DOHH2 (cell line): Measurements from ENCODE around the gene FAM120C.

Source experiments
- H3F3A ChIP-seq: fragments of 200-600 bp; sonication (generic), shearing (Covaris generic); 2 replicates; pipeline ENCODE4 v1.6.0; 2016; ENCODE audit warnings: antibody characterized with exemption, mild to moderate bottlenecking; ENCODE audit not compliant: control insufficient read depth, insufficient read depth
- H3K27ac ChIP-seq: fragments of 200-600 bp; sonication (generic); 2 replicates; pipeline ENCODE4 v1.5.1; 2014; ENCODE audit warnings: low read depth, mild to moderate bottlenecking, low read length, moderate library complexity
- H3K27me3 ChIP-seq: fragments of 200-600 bp; sonication (generic); 2 replicates; pipeline ENCODE4 v1.6.1; 2014; ENCODE audit warnings: mild to moderate bottlenecking, low read length, mixed read lengths; ENCODE audit not compliant: control insufficient read depth
- H3K36me3 ChIP-seq: fragments of 200-600 bp; sonication (generic); 2 replicates; pipeline ENCODE4 v1.6.1; 2014; ENCODE audit warnings: mild to moderate bottlenecking, low read length, moderate library complexity, mixed read lengths; ENCODE audit not compliant: control insufficient read depth
- H3K4me1 ChIP-seq: fragments of 200-600 bp; sonication (generic); 2 replicates; pipeline ENCODE4 v1.6.1; 2014; ENCODE audit warnings: mild to moderate bottlenecking, low read length, mixed read lengths; ENCODE audit not compliant: control insufficient read depth
- H3K4me2 ChIP-seq: fragments of 200-600 bp; sonication (generic); 2 replicates; pipeline ENCODE4 v1.6.0; 2014; ENCODE audit warnings: mild to moderate bottlenecking, low read length, moderate library complexity
- H3K4me3 ChIP-seq: fragments of 200-600 bp; sonication (generic); 2 replicates; pipeline ENCODE4 v1.5.1; 2014; ENCODE audit warnings: mild to moderate bottlenecking, low read length, mixed read lengths
- H3K79me2 ChIP-seq: fragments of 200-600 bp; sonication (generic); 2 replicates; pipeline ENCODE4 v1.6.1; 2014; ENCODE audit warnings: mild to moderate bottlenecking, low read length, mixed read lengths; ENCODE audit not compliant: control insufficient read depth
- H3K9me2 ChIP-seq: fragments of 200-600 bp; sonication (generic); replicated peaks from 2 replicates; pipeline ENCODE4 v1.6.1; 2014; ENCODE audit warnings: mild to moderate bottlenecking, low read length, mixed read lengths; ENCODE audit not compliant: control insufficient read depth
- H3K9me3 ChIP-seq: fragments of 200-600 bp; sonication (generic); 2 replicates; pipeline ENCODE4 v1.6.1; 2014; ENCODE audit warnings: antibody characterized with exemption, low read length, mixed read lengths; ENCODE audit not compliant: control insufficient read depth, insufficient read depth
- H4K20me1 ChIP-seq: fragments of 200-600 bp; sonication (generic); 2 replicates; pipeline ENCODE4 v1.6.0; 2014; ENCODE audit warnings: low read depth, mild to moderate bottlenecking, antibody characterized with exemption, low read length, moderate library complexity; ENCODE audit not compliant: control insufficient read depth, insufficient read depth
- EZH2phosphoT487 ChIP-seq: fragments of 200-600 bp; sonication (generic); IDR thresholded peaks from 2 replicates; pipeline ENCODE4 v1.6.1; 2017; ENCODE audit warnings: borderline replicate concordance, mild to moderate bottlenecking, antibody characterized with exemption, low read length, moderate library complexity, mixed read lengths
- TF ChIP-seq, protein P1 (sequence below): fragments of 200-600 bp; sonication (generic); IDR thresholded peaks from one replicate; pipeline ENCODE4 v1.5.1; 2014; ENCODE audit warnings: antibody characterized with exemption, mild to moderate bottlenecking, low read depth, low read length; ENCODE audit not compliant: poor library complexity, severe bottlenecking

FAM120C gene

GRCh38 chrX:54042609-54043021, 140.4 kb downstream of the FAM120C start:
- Histone ChIP-seq H3K27ac (no peak overlapping the region; the same call in 1 of the 2 replicates), H3K4me3 (peak overlapping the region; percentile 87), H3K4me1 (peaks cover 19% of the 10 kb centered on the region), H3K79me2 (peaks cover 24% of the 10 kb centered on the region), H4K20me1 (no peaks in the 10 kb centered on the region), H3K9me3 (no peaks in the 10 kb centered on the region), H3K27me3 (no peaks in the 10 kb centered on the region), H3F3A (0 out of 2 replicates have a peak, but pooled peaks cover 8% of the 10 kb centered on the region), H3K36me3 (peaks cover 22% of the 10 kb centered on the region), H3K4me2 (peak overlapping the region; percentile 78), H3K9me2 (no peaks in the 10 kb centered on the region)
- TF ChIP-seq EZH2phosphoT487 = no peak
- TF ChIP-seq, protein P1, sequence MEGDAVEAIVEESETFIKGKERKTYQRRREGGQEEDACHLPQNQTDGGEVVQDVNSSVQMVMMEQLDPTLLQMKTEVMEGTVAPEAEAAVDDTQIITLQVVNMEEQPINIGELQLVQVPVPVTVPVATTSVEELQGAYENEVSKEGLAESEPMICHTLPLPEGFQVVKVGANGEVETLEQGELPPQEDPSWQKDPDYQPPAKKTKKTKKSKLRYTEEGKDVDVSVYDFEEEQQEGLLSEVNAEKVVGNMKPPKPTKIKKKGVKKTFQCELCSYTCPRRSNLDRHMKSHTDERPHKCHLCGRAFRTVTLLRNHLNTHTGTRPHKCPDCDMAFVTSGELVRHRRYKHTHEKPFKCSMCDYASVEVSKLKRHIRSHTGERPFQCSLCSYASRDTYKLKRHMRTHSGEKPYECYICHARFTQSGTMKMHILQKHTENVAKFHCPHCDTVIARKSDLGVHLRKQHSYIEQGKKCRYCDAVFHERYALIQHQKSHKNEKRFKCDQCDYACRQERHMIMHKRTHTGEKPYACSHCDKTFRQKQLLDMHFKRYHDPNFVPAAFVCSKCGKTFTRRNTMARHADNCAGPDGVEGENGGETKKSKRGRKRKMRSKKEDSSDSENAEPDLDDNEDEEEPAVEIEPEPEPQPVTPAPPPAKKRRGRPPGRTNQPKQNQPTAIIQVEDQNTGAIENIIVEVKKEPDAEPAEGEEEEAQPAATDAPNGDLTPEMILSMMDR = no peak

GRCh38 chrX:54030329-54030728, 152.7 kb downstream of the FAM120C start:
- H3K4me3 ChIP-seq = no peak overlapping the region
- TF ChIP-seq, protein P1 = no peak
- TF ChIP-seq EZH2phosphoT487 = no peak
- H3K27me3 ChIP-seq = no peaks in the 10 kb centered on the region
- H3K27ac ChIP-seq = no peak overlapping the region
- no peaks in the 10 kb centered on the region for H3K9me3 ChIP-seq
- H3K4me2 ChIP-seq = no peak overlapping the region
- H3K9me2 ChIP-seq = no peaks in the 10 kb centered on the region
- no peaks in the 10 kb centered on the region for H3K4me1 ChIP-seq
- H3K36me3 ChIP-seq = peaks cover 58% of the 10 kb centered on the region
- no peaks in the 10 kb centered on the region for H4K20me1 ChIP-seq
- peaks cover 2% of the 10 kb centered on the region; the same call in 1 of the 2 replicates for H3K79me2 ChIP-seq
- H3F3A ChIP-seq = no peaks in the 10 kb centered on the region

DNA sequence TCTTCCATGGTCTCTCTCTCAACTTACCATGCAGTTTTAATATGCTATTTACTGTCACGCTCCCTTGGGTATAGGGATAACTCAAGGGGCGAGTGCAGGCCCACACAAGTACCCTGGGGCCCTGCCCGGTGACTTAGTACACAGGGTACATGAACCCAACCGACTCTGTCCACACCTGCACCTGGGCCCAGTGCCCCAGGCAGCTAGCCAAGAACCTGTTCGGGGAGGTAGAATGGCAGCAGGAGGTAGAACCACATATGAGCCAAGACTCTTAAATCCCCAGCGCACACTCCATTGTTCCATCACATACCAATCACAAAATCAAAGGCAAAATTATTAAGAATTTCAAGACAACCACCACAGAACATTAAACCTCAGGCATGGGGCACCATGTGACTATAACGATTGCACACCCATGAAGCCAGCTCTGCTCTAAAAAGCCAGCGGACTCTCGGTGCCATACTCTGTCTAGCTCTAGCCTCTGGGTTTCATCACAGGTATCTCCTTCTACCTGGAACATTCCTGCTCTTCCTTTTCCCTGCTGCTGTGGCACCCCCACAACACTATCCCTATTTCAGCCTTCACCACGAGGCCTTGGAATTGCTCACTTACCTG, 153.4 kb downstream of the FAM120C start:
- no peaks in the 10 kb centered on the region for H3K27me3 ChIP-seq
- no peaks in the 10 kb centered on the region for H4K20me1 ChIP-seq
- H3K79me2 ChIP-seq = peaks cover 2% of the 10 kb centered on the region; the same call in 1 of the 2 replicates
- H3K9me3 ChIP-seq = no peaks in the 10 kb centered on the region
- no peak overlapping the region for H3K4me2 ChIP-seq
- peaks cover 56% of the 10 kb centered on the region for H3K36me3 ChIP-seq
- no peak overlapping the region for H3K27ac ChIP-seq
- H3F3A ChIP-seq = no peaks in the 10 kb centered on the region
- no peak overlapping the region for H3K4me3 ChIP-seq
- no peaks in the 10 kb centered on the region for H3K9me2 ChIP-seq
- no peaks in the 10 kb centered on the region for H3K4me1 ChIP-seq
- TF ChIP-seq EZH2phosphoT487 = no peak
- TF ChIP-seq, protein P1 = no peak
